ENCODE data around the gene GOLGA8A.
"Not testable (repeated sequence)": the region's sequence is repeated elsewhere in the genome, so short reads cannot be mapped to it uniquely, and the experiment has no call there.

DNA sequence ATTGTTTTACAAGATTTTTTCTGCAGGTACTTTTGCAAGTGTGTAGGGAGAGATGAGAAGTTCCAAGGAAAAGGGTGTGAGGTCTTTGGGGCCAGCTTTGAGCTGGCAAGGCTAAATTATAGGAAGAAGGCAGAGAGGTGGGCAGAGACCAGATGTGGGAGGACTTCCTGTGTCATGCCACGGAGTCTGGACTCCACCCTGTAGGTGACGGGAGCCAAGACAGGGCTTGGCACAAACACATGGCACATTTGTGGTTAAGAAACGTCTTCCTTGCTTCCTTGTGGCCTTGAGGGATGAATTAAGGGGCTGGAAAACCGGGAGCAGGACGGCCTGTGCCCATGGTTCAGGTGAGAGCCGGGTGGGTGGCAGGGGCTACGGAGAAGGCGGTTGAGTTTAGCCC, 19.2 kb downstream of the GOLGA8A start:
- TF ChIP-seq, protein P1, sequence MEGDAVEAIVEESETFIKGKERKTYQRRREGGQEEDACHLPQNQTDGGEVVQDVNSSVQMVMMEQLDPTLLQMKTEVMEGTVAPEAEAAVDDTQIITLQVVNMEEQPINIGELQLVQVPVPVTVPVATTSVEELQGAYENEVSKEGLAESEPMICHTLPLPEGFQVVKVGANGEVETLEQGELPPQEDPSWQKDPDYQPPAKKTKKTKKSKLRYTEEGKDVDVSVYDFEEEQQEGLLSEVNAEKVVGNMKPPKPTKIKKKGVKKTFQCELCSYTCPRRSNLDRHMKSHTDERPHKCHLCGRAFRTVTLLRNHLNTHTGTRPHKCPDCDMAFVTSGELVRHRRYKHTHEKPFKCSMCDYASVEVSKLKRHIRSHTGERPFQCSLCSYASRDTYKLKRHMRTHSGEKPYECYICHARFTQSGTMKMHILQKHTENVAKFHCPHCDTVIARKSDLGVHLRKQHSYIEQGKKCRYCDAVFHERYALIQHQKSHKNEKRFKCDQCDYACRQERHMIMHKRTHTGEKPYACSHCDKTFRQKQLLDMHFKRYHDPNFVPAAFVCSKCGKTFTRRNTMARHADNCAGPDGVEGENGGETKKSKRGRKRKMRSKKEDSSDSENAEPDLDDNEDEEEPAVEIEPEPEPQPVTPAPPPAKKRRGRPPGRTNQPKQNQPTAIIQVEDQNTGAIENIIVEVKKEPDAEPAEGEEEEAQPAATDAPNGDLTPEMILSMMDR (IDR thresholded peaks at IDR 0.05) = not testable (repeated sequence)
- TF ChIP-seq POLR2AphosphoS5, POLR2A (IDR thresholded peaks at IDR 0.05): not testable (repeated sequence)
